ENCODE results near the gene NFATC2.

DNA sequence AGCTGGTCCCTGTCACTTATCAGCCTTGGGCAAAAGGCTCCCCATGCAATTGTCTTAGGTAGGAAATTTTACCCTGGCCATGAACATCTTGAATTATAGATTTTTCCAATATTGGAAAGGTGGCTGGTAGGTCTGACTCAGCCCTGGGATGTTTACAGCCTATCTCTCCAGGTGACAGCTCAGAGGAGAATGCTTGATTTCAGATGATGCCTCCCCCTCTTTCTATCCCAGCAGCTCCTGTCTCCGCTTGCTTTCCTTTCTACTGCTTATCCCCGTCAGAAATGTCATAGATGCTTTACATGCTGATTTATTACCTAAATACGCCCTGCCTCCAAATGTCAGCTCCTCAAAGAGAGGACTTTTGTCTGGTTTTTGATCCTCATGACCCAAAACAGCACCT is 109.6 kb downstream of the NFATC2 start:
- TF ChIP-seq CTCF (IDR thresholded peaks at IDR 0.05; ENCODE audit: insufficient read depth, low read length) (no peak), POLR2AphosphoS5 (IDR thresholded peaks at IDR 0.05; ENCODE audit: low read depth) (no peak), GABPA (IDR thresholded peaks at IDR 0.05; ENCODE audit: low read depth) (no peak)

Measured in HL-60 (cell line).